Liver (tissue), 3 donors: ENCODE measurements around the gene SEMA4G.

Experiments
- CTCF ChIP-seq: fragments of 150-350 bp; IDR thresholded peaks from 2 replicates; pipeline ENCODE4 v1.5.1; 2017; ENCODE audit warnings: improper control_type of control experiment, low read depth, low read length; ENCODE audit not compliant: missing input control
- EGR1 ChIP-seq, 2 donors: IDR thresholded peaks; 2 replicates each; pipeline ENCODE4 v1.6.1; 2016 to 2018; ENCODE audit warnings: antibody characterized with exemption in 2 of 2, low read depth in 2 of 2
- FOXA1 ChIP-seq: IDR thresholded peaks from 2 replicates; pipeline ENCODE4 v1.6.1; 2016; ENCODE audit warnings: antibody characterized with exemption
- GABPA ChIP-seq, 2 donors: IDR thresholded peaks in 1 of 2; conservative IDR thresholded peaks in 1 of 2; 2 replicates each; pipeline ENCODE4 v1.6.1; 2016; ENCODE audit warnings: antibody characterized with exemption in 2 of 2, mild to moderate bottlenecking in 1 of 2, moderate library complexity in 1 of 2
- JUND ChIP-seq, 2 donors: IDR thresholded peaks; 2 replicates each; pipeline ENCODE4 v1.6.1; 2016; ENCODE audit warnings: antibody characterized with exemption in 2 of 2
- SP1 ChIP-seq: IDR thresholded peaks from 2 replicates; pipeline ENCODE4 v1.6.1; 2018; ENCODE audit warnings: antibody characterized with exemption, mild to moderate bottlenecking
- TAF1 ChIP-seq: conservative IDR thresholded peaks from 2 replicates; pipeline ENCODE4 v1.6.1; 2016; ENCODE audit warnings: antibody characterized with exemption, mild to moderate bottlenecking
- YY1 ChIP-seq: IDR thresholded peaks from 2 replicates; pipeline ENCODE4 v1.6.1; 2016; ENCODE audit warnings: antibody characterized with exemption, mild to moderate bottlenecking
- ZBTB33 ChIP-seq: IDR thresholded peaks from 2 replicates; pipeline ENCODE4 v1.6.1; 2016; ENCODE audit warnings: antibody characterized with exemption
- TF ChIP-seq, protein P1 (sequence below): IDR thresholded peaks from 2 replicates; pipeline ENCODE4 v1.6.1; 2016; ENCODE audit warnings: antibody characterized with exemption, mild to moderate bottlenecking
- TF ChIP-seq, protein P2 (sequence below): IDR thresholded peaks from 2 replicates; pipeline ENCODE4 v1.6.1; 2016; ENCODE audit warnings: antibody characterized with exemption
- donor health status: healthy.
- donor health status: healthy.

DNA sequence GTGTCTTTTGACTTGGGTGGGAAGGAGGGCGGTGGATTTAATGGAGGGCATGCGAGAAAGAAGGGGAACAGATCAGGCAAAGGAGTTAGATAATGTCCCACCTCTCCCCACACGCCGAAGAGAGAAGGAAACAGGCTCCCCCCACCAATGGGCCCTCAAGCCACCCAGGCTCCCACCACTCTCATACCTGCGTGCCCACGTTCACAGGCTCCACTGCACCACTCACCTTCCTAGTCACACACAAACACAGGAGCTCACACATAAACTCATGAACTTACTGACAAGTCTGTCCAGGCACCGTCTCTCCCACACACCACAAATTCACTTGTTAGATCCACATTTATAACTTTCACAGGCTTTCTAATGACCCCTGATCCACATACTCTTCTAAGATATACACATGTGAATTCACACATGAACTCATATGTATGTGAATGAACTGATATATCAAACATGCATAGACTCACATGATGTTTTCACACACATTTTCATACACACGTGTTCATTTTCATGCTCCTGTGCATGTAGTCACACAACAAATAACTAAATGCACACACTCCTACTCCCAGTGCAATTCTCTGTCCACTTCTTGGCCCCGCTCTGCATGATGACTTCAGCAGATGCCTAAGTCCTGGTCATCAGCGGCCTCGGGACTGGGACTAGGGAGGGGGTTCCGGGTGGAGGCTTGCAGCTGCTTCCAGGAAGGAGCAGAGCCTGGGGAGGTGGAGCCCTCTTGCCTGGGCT is 31.8 kb downstream of the SEMA4G start:
- TF ChIP-seq YY1 (no peak), SP1 (peak; percentile 12), GABPA (IDR thresholded peaks at IDR 0.05 in 1 of 2, conservative IDR thresholded peaks at IDR 0.05 in 1 of 2) (no peak), CTCF (no peak), FOXA1 (no peak), ZBTB33 (no peak), JUND (IDR thresholded peaks at IDR 0.05) (no peak), EGR1 (IDR thresholded peaks at IDR 0.05; ENCODE audit: low read depth in 2 of 2) (no peak), TAF1 (no peak)
- TF ChIP-seq, protein P1, sequence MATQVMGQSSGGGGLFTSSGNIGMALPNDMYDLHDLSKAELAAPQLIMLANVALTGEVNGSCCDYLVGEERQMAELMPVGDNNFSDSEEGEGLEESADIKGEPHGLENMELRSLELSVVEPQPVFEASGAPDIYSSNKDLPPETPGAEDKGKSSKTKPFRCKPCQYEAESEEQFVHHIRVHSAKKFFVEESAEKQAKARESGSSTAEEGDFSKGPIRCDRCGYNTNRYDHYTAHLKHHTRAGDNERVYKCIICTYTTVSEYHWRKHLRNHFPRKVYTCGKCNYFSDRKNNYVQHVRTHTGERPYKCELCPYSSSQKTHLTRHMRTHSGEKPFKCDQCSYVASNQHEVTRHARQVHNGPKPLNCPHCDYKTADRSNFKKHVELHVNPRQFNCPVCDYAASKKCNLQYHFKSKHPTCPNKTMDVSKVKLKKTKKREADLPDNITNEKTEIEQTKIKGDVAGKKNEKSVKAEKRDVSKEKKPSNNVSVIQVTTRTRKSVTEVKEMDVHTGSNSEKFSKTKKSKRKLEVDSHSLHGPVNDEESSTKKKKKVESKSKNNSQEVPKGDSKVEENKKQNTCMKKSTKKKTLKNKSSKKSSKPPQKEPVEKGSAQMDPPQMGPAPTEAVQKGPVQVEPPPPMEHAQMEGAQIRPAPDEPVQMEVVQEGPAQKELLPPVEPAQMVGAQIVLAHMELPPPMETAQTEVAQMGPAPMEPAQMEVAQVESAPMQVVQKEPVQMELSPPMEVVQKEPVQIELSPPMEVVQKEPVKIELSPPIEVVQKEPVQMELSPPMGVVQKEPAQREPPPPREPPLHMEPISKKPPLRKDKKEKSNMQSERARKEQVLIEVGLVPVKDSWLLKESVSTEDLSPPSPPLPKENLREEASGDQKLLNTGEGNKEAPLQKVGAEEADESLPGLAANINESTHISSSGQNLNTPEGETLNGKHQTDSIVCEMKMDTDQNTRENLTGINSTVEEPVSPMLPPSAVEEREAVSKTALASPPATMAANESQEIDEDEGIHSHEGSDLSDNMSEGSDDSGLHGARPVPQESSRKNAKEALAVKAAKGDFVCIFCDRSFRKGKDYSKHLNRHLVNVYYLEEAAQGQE: no peak
- TF ChIP-seq, protein P2, sequence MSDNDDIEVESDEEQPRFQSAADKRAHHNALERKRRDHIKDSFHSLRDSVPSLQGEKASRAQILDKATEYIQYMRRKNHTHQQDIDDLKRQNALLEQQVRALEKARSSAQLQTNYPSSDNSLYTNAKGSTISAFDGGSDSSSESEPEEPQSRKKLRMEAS: no peak
